HUDEP-2 (cell line): ENCODE data around the gene OSBPL2.

Source experiments
- DNase-seq, 76 experiments: peaks; one replicate each; lab custom pipeline; 2025; ENCODE audit not compliant: unreplicated experiment in 76 of 76; lab: John Stamatoyannopoulos, UW

OSBPL2 gene

GRCh38 chr20:62319346-62319909 is 81.1 kb downstream of the OSBPL2 start:
- no peak for DNase-seq

GRCh38 chr20:62320581-62321354 is 82.4 kb downstream of the OSBPL2 start:
- DNase-seq = peak in 42 of 76 experiments; percentile 7 to 65 (median 42)

GRCh38 chr20:62321521-62321948 is 83.2 kb downstream of the OSBPL2 start:
- DNase-seq = peak in 49 of 76 experiments; percentile 3 to 70 (median 41)

- no peak for DNase-seq
These were observed 83.7 kb downstream of the OSBPL2 start for GRCh38 chr20:62321975-62322374.

GRCh38 chr20:62322492-62323041 is 84.2 kb downstream of the OSBPL2 start:
- no peak for DNase-seq

GRCh38 chr20:62323146-62323979 is 85.0 kb downstream of the OSBPL2 start:
- DNase-seq = no peak

GRCh38 chr20:62323980-62324906 is 85.9 kb downstream of the OSBPL2 start:
- no peak for DNase-seq

- DNase-seq = no peak
These were observed 87.0 kb downstream of the OSBPL2 start for GRCh38 chr20:62325172-62325905.

- DNase-seq = no peak
These were observed 88.2 kb downstream of the OSBPL2 start for GRCh38 chr20:62326559-62326958.

- no peak for DNase-seq
These were observed 88.8 kb downstream of the OSBPL2 start for GRCh38 chr20:62326959-62327725.

GRCh38 chr20:62327726-62328495 is 89.6 kb downstream of the OSBPL2 start:
- no peak for DNase-seq

GRCh38 chr20:62328684-62329388 is 90.5 kb downstream of the OSBPL2 start:
- DNase-seq = no peak

- no peak for DNase-seq
These were observed 91.4 kb downstream of the OSBPL2 start for GRCh38 chr20:62329389-62330377.

GRCh38 chr20:62330576-62331317 is 92.4 kb downstream of the OSBPL2 start:
- no peak for DNase-seq

GRCh38 chr20:62331347-62331746 is 93.0 kb downstream of the OSBPL2 start:
- DNase-seq = no peak
